Gastrocnemius medialis (tissue), 4 donors: Measurements from ENCODE around the gene MYRIP.

ENCODE experiments used
- POLR2A ChIP-seq, 2 donors: fragments of 450-650 bp; IDR thresholded peaks; one replicate each; pipeline ENCODE4 v1.6.1; 2017; ENCODE audit warnings: antibody characterized with exemption in 2 of 2, mild to moderate bottlenecking in 2 of 2, moderate library complexity in 2 of 2
- TF ChIP-seq, protein P1 (sequence below), 5 experiments: fragments of 450-650 bp in 3 of 5; fragments of 200-600 bp in 2 of 5; sonication (generic) in 2 of 5; IDR thresholded peaks in 4 of 5; conservative IDR thresholded peaks in 1 of 5; 1 replicate in 4 of 5; 2 replicates in 1 of 5; pipeline ENCODE4 v1.5.1; 2016 to 2019; ENCODE audit warnings: antibody characterized with exemption in 5 of 5, mild to moderate bottlenecking in 3 of 5, moderate library complexity in 3 of 5

DNA sequence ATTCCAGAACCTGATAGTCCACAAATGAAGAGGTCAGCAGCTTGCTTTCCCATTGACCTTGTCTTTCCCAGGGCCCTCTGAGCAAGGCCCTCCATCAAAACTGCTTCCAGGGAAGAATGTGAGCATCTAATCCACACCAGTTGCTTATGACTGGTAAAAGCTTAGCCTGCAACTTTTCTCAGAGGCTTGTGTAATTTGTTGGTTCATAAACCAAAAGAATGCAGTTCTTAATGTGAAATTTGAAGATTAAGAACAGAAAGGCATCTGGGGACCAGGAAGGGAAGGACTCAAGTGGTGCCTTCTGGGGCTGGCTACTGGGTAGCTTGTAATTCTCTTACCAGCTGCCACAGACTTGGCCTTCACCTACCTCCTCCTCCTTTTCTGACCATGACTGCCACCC is 439.2 kb downstream of the MYRIP start:
- TF ChIP-seq, protein P1, sequence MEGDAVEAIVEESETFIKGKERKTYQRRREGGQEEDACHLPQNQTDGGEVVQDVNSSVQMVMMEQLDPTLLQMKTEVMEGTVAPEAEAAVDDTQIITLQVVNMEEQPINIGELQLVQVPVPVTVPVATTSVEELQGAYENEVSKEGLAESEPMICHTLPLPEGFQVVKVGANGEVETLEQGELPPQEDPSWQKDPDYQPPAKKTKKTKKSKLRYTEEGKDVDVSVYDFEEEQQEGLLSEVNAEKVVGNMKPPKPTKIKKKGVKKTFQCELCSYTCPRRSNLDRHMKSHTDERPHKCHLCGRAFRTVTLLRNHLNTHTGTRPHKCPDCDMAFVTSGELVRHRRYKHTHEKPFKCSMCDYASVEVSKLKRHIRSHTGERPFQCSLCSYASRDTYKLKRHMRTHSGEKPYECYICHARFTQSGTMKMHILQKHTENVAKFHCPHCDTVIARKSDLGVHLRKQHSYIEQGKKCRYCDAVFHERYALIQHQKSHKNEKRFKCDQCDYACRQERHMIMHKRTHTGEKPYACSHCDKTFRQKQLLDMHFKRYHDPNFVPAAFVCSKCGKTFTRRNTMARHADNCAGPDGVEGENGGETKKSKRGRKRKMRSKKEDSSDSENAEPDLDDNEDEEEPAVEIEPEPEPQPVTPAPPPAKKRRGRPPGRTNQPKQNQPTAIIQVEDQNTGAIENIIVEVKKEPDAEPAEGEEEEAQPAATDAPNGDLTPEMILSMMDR (IDR thresholded peaks at IDR 0.05 in 4 of 5, conservative IDR thresholded peaks at IDR 0.05 in 1 of 5), result no peak
- no peak for TF ChIP-seq POLR2A (IDR thresholded peaks at IDR 0.05)
